Measurements from ENCODE around the gene STX8.
"Not testable (repeated sequence)": the region's sequence is repeated elsewhere in the genome, so short reads cannot be mapped to it uniquely, and the experiment has no call there.

Gene STX8

GRCh38 chr17:9512323-9513168 is 63.1 kb downstream of the STX8 start:
- DNase-seq (ENCODE audit: low read depth in 1 of 2, low spot score in 1 of 2) = no peak

- DNase-seq (ENCODE audit: low read depth in 1 of 2, low spot score in 1 of 2) = no peak
These were observed 66.3 kb downstream of the STX8 start for GRCh38 chr17:9509236-9509816.

GRCh38 chr17:9499041-9499440 is 76.6 kb downstream of the STX8 start:
- DNase-seq (ENCODE audit: low read depth in 1 of 2, low spot score in 1 of 2) = no peak

GRCh38 chr17:9498490-9498889 is 77.1 kb downstream of the STX8 start:
- no peak for DNase-seq (ENCODE audit: low read depth in 1 of 2, low spot score in 1 of 2)

- no peak for DNase-seq (ENCODE audit: low read depth in 1 of 2, low spot score in 1 of 2)
These were observed 87.1 kb downstream of the STX8 start for GRCh38 chr17:9488556-9488955.

- no peak for DNase-seq (ENCODE audit: low read depth in 1 of 2, low spot score in 1 of 2)
These were observed 88.2 kb downstream of the STX8 start for GRCh38 chr17:9487406-9487805.

- no peak for DNase-seq (ENCODE audit: low read depth in 1 of 2, low spot score in 1 of 2)
These were observed 90.8 kb downstream of the STX8 start for GRCh38 chr17:9484789-9485188.

- DNase-seq (ENCODE audit: low read depth in 1 of 2, low spot score in 1 of 2) = no peak
These were observed 95.7 kb downstream of the STX8 start for GRCh38 chr17:9479964-9480363.

GRCh38 chr17:9478889-9479288 is 96.7 kb downstream of the STX8 start:
- no peak for DNase-seq (ENCODE audit: low read depth in 1 of 2, low spot score in 1 of 2)

GRCh38 chr17:9475101-9475658 is 100.4 kb downstream of the STX8 start:
- DNase-seq (ENCODE audit: low read depth in 1 of 2, low spot score in 1 of 2) = no peak

- DNase-seq (ENCODE audit: low read depth in 1 of 2, low spot score in 1 of 2) = no peak
These were observed 101.9 kb downstream of the STX8 start for GRCh38 chr17:9473711-9474110.

- DNase-seq (ENCODE audit: low read depth in 1 of 2, low spot score in 1 of 2) = no peak
These were observed 103.1 kb downstream of the STX8 start for GRCh38 chr17:9472541-9472940.

GRCh38 chr17:9472094-9472493 is 103.5 kb downstream of the STX8 start:
- DNase-seq (ENCODE audit: low read depth in 1 of 2, low spot score in 1 of 2) = no peak

- no peak for DNase-seq (ENCODE audit: low read depth in 1 of 2, low spot score in 1 of 2)
These were observed 105.4 kb downstream of the STX8 start for GRCh38 chr17:9470171-9470570.

GRCh38 chr17:9468937-9469336 is 106.7 kb downstream of the STX8 start:
- no peak for DNase-seq (ENCODE audit: low read depth in 1 of 2, low spot score in 1 of 2)

GRCh38 chr17:9468532-9468931 is 107.1 kb downstream of the STX8 start:
- DNase-seq (ENCODE audit: low read depth in 1 of 2, low spot score in 1 of 2) = no peak

- no peak for DNase-seq (ENCODE audit: low read depth in 1 of 2, low spot score in 1 of 2)
These were observed 108.1 kb downstream of the STX8 start for GRCh38 chr17:9467518-9467917.

GRCh38 chr17:9465210-9465921 is 110.3 kb downstream of the STX8 start:
- no peak for DNase-seq (ENCODE audit: low read depth in 1 of 2, low spot score in 1 of 2)

- no peak for DNase-seq (ENCODE audit: low read depth in 1 of 2, low spot score in 1 of 2)
These were observed 118.6 kb downstream of the STX8 start for GRCh38 chr17:9457005-9457404.

- no peak for DNase-seq (ENCODE audit: low read depth in 1 of 2, low spot score in 1 of 2)
These were observed 119.3 kb downstream of the STX8 start for GRCh38 chr17:9456330-9456729.

GRCh38 chr17:9451934-9452333 is 123.7 kb downstream of the STX8 start:
- DNase-seq (ENCODE audit: low read depth in 1 of 2, low spot score in 1 of 2) = no peak

- not testable (repeated sequence) for DNase-seq (ENCODE audit: low read depth in 1 of 2, low spot score in 1 of 2)
These were observed 128.3 kb downstream of the STX8 start for GRCh38 chr17:9447298-9447697.

Data from stimulated activated CD4-positive, alpha-beta T cell treated with anti-CD3 and anti-CD28 coated beads, Interleukin-15, amount 100 ng/mL, for 1 hour (primary cell).